Endothelial cell of umbilical vein (primary cell): ENCODE data around the gene MZT2B.
"Not testable (repeated sequence)": the region's sequence is repeated elsewhere in the genome, so short reads cannot be mapped to it uniquely, and the experiment has no call there.

Experiments
- EZH2 ChIP-seq: IDR thresholded peaks from 2 replicates; pipeline ENCODE4 v1.6.1; 2012; ENCODE audit warnings: borderline replicate concordance, low read depth, mild to moderate bottlenecking, moderate library complexity, low read length, inconsistent platforms; ENCODE audit not compliant: severe bottlenecking
- FOS ChIP-seq: IDR thresholded peaks from 2 replicates; pipeline ENCODE4 v1.6.1; 2011; ENCODE audit warnings: mild to moderate bottlenecking, low read length, moderate library complexity, borderline replicate concordance; ENCODE audit not compliant: insufficient read depth
- GATA2 ChIP-seq: IDR thresholded peaks from 2 replicates; pipeline ENCODE4 v1.7.0; 2011; ENCODE audit warnings: low read depth, mild to moderate bottlenecking, moderate library complexity, mixed read lengths, low read length; ENCODE audit not compliant: insufficient read length, insufficient read depth
- POLR2A ChIP-seq: IDR thresholded peaks from 2 replicates; pipeline ENCODE4 v1.6.1; 2012; ENCODE audit warnings: low read depth, mild to moderate bottlenecking, control low read depth, low read length
- POLR2AphosphoS5 ChIP-seq: IDR thresholded peaks from 2 replicates; pipeline ENCODE4 v1.6.1; 2012; ENCODE audit warnings: low read depth, mild to moderate bottlenecking, control low read depth, low read length, moderate library complexity; ENCODE audit not compliant: insufficient read depth
- TF ChIP-seq, protein P1 (sequence below), 2 donors: IDR thresholded peaks; 1 replicate in 1 of 2; 2 replicates in 1 of 2; pipeline ENCODE4 v1.5.1; 2011; ENCODE audit warnings: low read length in 2 of 2, mild to moderate bottlenecking in 2 of 2, moderate library complexity in 2 of 2, control low read depth in 1 of 2, inconsistent platforms in 1 of 2, low read depth in 1 of 2; ENCODE audit not compliant: insufficient read depth in 1 of 2; ENCODE audit errors: extremely low read depth in 1 of 2

- TF ChIP-seq FOS, POLR2A, POLR2AphosphoS5, GATA2, EZH2: not testable (repeated sequence)
- TF ChIP-seq, protein P1, sequence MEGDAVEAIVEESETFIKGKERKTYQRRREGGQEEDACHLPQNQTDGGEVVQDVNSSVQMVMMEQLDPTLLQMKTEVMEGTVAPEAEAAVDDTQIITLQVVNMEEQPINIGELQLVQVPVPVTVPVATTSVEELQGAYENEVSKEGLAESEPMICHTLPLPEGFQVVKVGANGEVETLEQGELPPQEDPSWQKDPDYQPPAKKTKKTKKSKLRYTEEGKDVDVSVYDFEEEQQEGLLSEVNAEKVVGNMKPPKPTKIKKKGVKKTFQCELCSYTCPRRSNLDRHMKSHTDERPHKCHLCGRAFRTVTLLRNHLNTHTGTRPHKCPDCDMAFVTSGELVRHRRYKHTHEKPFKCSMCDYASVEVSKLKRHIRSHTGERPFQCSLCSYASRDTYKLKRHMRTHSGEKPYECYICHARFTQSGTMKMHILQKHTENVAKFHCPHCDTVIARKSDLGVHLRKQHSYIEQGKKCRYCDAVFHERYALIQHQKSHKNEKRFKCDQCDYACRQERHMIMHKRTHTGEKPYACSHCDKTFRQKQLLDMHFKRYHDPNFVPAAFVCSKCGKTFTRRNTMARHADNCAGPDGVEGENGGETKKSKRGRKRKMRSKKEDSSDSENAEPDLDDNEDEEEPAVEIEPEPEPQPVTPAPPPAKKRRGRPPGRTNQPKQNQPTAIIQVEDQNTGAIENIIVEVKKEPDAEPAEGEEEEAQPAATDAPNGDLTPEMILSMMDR (IDR thresholded peaks at IDR 0.05; ENCODE audit: extremely low read depth in 1 of 2, insufficient read depth in 1 of 2, low read depth in 1 of 2, low read length in 2 of 2): not testable (repeated sequence)
Observed at GRCh38 chr2:130145006-130145414, 37.1 kb upstream of the MZT2B start, which contains the start of gene CCDC74B.
